GM12873 (cell line): ENCODE results near the gene KREMEN1.

Experiments used
- TF ChIP-seq, protein P1 (sequence below): IDR thresholded peaks from 2 replicates; pipeline ENCODE4 v1.5.1; 2012; ENCODE audit warnings: low read depth, mild to moderate bottlenecking, moderate library complexity, low read length, control low read depth; ENCODE audit not compliant: insufficient read depth; ENCODE audit errors: missing control alignments

KREMEN1 gene

DNA sequence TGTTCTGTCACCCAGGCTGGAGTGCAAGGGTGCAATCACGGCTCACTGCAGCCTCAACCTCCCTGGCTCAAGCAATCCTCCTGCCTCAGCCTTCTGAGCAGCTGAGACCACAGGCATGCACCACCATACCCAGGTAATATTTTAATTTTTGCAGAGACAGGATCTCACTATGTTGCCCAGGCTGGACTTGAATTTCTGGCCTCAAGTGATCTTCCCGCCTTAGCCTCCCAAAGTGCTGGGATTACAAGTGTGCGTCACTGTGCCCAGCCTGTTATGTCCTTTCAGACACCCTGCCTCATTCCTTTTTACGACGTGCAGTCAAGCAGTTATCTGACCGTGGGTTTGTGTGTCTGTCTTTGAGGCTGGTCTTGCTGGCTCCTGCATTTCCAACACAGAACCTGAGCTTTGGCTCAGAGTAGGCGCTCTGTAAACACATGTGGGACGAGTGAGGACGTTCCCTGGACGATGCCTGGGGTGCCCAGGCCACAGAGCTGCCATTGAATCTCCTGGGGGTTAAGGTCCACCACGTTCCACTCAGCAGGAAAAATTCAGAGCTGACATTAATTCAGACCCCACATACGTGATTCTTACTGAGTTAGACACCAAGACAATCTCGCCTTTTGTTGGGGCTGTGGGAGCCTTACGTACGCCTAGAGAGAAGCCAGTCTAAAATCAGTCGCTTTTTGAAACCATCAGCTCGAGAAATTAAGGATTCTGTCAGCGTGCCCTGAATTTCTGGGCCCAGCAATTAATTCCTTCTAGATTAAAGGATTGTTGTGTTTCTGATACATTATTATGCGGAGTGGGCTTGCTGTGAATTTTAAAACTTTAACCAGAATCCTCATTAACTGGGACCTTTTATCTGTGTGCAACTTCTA lies 111.4 kb downstream of the KREMEN1 start:
- TF ChIP-seq, protein P1, sequence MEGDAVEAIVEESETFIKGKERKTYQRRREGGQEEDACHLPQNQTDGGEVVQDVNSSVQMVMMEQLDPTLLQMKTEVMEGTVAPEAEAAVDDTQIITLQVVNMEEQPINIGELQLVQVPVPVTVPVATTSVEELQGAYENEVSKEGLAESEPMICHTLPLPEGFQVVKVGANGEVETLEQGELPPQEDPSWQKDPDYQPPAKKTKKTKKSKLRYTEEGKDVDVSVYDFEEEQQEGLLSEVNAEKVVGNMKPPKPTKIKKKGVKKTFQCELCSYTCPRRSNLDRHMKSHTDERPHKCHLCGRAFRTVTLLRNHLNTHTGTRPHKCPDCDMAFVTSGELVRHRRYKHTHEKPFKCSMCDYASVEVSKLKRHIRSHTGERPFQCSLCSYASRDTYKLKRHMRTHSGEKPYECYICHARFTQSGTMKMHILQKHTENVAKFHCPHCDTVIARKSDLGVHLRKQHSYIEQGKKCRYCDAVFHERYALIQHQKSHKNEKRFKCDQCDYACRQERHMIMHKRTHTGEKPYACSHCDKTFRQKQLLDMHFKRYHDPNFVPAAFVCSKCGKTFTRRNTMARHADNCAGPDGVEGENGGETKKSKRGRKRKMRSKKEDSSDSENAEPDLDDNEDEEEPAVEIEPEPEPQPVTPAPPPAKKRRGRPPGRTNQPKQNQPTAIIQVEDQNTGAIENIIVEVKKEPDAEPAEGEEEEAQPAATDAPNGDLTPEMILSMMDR = no peak

DNA sequence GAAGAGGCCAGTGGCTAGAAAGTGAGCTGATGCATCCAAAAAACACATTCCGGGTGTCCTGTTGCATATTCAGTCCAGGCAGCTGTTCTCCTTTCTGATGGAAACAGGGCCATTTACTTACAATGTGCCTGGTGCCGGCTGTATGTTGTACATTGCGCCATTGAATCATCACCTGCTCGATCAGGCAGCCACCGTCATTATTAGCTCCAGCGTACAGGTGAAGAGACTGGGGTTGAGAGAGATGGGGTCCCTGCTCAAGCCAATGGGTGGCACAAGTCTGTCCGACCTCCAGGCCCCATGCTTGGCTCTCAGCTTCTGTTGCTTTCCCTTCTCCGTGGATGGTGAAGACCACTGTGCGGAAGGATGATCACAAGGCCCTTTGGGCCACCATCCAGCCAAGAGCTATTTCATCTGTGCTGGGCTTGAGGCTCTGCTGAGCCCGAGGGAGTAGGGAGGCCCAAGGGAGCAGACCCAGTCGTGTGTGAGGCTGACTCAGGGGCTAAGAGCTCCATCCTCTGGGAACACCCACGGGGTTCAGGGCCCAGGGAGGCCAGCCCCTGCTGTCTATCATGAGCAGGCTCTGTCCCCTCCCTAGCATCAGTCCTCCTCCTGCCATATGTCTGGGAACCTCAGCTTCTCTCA lies 112.1 kb downstream of the KREMEN1 start:
- TF ChIP-seq, protein P1 = no peak

DNA sequence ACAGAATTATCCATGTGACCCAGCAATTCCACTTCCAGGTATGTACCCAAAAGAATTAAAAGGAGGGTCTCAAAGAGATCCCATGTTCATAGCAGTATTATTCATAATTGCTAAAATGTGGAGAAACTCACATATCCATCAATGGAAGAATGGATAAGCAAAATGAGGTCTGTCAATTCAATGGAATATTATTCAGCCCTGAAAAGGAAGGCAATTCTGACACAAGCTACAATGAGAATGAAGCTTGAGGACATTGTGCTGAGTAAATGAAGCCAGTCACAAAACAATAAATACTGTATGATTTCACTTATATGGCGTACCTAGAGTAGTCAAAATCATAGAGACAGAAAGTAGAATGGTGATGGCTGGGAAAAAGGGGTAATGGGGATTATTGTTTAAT lies 113.5 kb downstream of the KREMEN1 start:
- TF ChIP-seq, protein P1 = no peak

DNA sequence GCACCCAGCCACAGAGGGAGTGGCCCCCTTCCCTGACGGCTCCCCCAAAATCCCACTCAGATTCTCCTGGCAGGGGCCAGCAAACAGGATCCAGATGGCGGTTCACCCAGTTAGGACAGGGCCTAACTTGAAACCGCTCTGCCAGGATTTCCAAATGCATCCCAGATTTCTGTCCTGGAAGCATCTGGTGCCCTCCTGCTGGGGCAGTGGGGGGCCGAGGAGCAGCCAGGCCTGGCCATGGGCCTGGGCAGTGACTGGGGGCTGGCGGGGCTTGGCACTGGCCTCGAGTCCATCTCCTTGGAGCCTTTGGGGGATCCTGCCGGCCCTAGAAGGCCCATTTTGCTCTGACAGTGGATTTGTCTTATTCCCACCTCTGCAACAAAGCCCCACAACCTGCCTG lies 115.0 kb downstream of the KREMEN1 start:
- TF ChIP-seq, protein P1 = no peak

DNA sequence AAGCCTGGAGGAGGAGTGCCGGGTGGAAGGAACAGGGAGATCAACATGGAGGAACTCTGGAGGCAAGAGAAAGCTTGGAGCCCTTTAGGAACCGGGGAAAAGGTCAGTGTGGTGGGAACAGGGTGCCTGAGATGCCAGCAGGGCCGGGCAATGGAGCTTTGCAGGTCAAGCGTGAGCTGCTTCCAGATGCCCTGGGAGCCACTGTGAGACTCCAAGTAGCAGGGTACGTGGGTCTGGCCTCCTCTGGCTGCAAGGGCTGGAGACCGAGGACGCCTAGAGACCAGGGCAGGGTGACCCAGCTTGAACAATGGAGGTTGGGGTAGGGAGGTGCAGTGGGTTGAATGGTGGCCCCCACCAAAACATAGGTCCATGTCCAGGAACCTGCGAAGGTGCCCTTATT lies 117.2 kb downstream of the KREMEN1 start:
- TF ChIP-seq, protein P1 = no peak

DNA sequence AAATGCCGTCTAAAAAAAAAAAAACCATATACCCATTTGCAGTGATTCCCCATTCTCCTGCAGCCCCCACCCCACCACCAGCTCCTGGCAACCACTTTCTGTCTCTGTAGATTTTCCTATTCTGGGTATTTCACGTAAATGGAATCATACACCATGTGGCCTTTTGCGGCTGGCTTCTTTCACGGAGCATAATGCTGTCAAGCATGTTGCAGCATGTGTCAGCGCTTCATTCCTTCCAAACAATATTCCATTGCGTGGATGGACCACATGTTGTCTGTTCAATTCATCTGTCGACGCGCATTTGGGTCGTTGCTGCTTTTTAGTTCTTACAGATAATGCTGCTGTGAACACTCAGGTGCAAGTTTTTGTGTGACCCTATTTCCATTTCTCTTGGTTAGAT lies 118.1 kb downstream of the KREMEN1 start:
- TF ChIP-seq, protein P1 = no peak

DNA sequence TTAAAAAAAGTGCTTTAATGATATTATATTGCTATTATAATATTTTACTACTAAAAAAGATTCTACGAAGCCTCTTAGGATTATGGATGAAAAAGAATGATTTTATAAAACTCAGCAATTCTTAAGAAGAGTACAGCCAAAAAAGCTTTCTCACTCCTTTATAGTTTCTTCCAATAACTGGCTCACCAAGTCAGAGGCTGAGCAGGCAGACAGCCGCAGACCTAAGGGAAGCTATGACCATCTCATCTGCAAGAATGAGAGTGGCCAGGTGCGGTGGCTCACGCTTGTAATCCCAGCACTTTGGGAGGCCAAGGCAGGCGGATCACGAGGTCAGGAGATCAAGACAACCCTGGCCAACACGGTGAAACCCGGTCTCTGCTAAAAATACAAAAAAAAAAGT lies 120.2 kb downstream of the KREMEN1 start:
- TF ChIP-seq, protein P1 = no peak
